Measurements from ENCODE around the gene C22orf39. TPM values are rescaled to one million over a fixed set of nuclear protein-coding genes. Genes with fewer than 3 reads are reported as not detected.

Gene C22orf39
- total RNA-seq, 1 experiment from 2014 or later = 26.5 TPM

GRCh38 chr22:19393704-19394103 is 53.8 kb downstream of the C22orf39 start:
- Mint-ChIP-seq H3K27ac (no peak overlapping the region), H3K9me3 (no peaks in the 10 kb centered on the region), H3K4me1 (no peaks in the 10 kb centered on the region), H3K27me3 (ENCODE audit: low read depth) (no peaks in the 10 kb centered on the region), H3K4me3 (no peak overlapping the region), H3K36me3 (peaks cover 59% of the 10 kb centered on the region)
- ATAC-seq (no peak), DNase-seq (ENCODE audit: low spot score) (no peak)
- no peak for TF ChIP-seq ATF1 (CRISPR knock-in tag; IDR thresholded peaks at IDR 0.05)
- TF ChIP-seq, protein P1, sequence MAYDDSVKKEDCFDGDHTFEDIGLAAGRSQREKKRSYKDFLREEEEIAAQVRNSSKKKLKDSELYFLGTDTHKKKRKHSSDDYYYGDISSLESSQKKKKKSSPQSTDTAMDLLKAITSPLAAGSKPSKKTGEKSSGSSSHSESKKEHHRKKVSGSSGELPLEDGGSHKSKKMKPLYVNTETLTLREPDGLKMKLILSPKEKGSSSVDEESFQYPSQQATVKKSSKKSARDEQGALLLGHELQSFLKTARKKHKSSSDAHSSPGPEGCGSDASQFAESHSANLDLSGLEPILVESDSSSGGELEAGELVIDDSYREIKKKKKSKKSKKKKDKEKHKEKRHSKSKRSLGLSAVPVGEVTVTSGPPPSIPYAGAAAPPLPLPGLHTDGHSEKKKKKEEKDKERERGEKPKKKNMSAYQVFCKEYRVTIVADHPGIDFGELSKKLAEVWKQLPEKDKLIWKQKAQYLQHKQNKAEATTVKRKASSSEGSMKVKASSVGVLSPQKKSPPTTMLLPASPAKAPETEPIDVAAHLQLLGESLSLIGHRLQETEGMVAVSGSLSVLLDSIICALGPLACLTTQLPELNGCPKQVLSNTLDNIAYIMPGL (CRISPR knock-in tag; IDR thresholded peaks at IDR 0.05) = no peak
- ChIA-PET CTCF (no interaction called here), POLR2A (no interaction called here)

Other genes with a start within 250 kb of the C22orf39 start
- 15.5 to 19.3 TPM (median 16.9 TPM) in 3 replicates for gene CLTCL1, start 156.0 kb downstream of the C22orf39 start, total RNA-seq (2021)
- 42.1 to 51.0 TPM (median 44.2 TPM) in 3 replicates for gene HIRA, start 16.0 kb downstream of the C22orf39 start, total RNA-seq (2021)
- gene MRPL40, start 15.2 kb downstream of the C22orf39 start, total RNA-seq (2021) = 15.7 to 19.2 TPM (median 18.2 TPM) in 3 replicates
- gene UFD1, start 31.5 kb upstream of the C22orf39 start, total RNA-seq (2021) = 49.6 to 57.9 TPM (median 49.9 TPM) in 3 replicates
- gene CDC45, start 32.2 kb upstream of the C22orf39 start, total RNA-seq (2021) = 34.4 to 38.1 TPM (median 35.0 TPM) in 3 replicates
- 1.0 to 1.9 TPM (median 1.5 TPM) in 3 replicates for gene CLDN5, start 76.7 kb upstream of the C22orf39 start, total RNA-seq (2021)